Osteoblast (primary cell): ENCODE data around the gene TRMU. TPM values are rescaled to one million over a fixed set of nuclear protein-coding genes. Genes with fewer than 3 reads are reported as not detected.

Experiments
- DNase-seq: peaks from one replicate; pipeline ENCODE4 v3.0.0; 2011; ENCODE audit warnings: low spot score, mixed read lengths; ENCODE audit not compliant: insufficient read length; ENCODE audit errors: missing footprints
- H2AFZ ChIP-seq: 2 replicates; pipeline ENCODE4 v1.6.0; 2011; ENCODE audit warnings: mild to moderate bottlenecking, low read length
- H3K27ac ChIP-seq: 2 replicates; pipeline ENCODE4 v1.5.1; 2011; ENCODE audit warnings: mild to moderate bottlenecking, low read depth, low read length, moderate library complexity
- H3K27me3 ChIP-seq: 2 replicates; pipeline ENCODE4 v1.6.0; 2012; ENCODE audit warnings: mild to moderate bottlenecking, control low read depth, inconsistent platforms, low read length, moderate library complexity; ENCODE audit not compliant: insufficient read depth
- H3K36me3 ChIP-seq: 2 replicates; pipeline ENCODE4 v1.5.1; 2011; ENCODE audit warnings: mild to moderate bottlenecking, low read length, control low read depth, moderate library complexity; ENCODE audit not compliant: insufficient read depth
- H3K4me1 ChIP-seq: 2 replicates; pipeline ENCODE4 v1.5.1; 2011; ENCODE audit warnings: mild to moderate bottlenecking, low read length, control low read depth, moderate library complexity; ENCODE audit not compliant: insufficient read depth
- H3K4me2 ChIP-seq: 2 replicates; pipeline ENCODE4 v1.6.0; 2011; ENCODE audit warnings: mild to moderate bottlenecking, low read length; ENCODE audit not compliant: insufficient read depth
- H3K4me3 ChIP-seq: fragments of 200-600 bp; sonication (generic); 3 replicates; pipeline ENCODE4 v1.5.1; 2012; ENCODE audit warnings: mild to moderate bottlenecking, low read length, inconsistent platforms; ENCODE audit not compliant: insufficient read depth
- H3K79me2 ChIP-seq: 2 replicates; pipeline ENCODE4 v1.6.0; 2012; ENCODE audit warnings: mild to moderate bottlenecking, low read length, control low read depth, inconsistent platforms; ENCODE audit not compliant: insufficient read depth
- H3K9me3 ChIP-seq: 2 replicates; pipeline ENCODE4 v1.5.1; 2011; ENCODE audit warnings: low read depth, low read length, control low read depth
- H4K20me1 ChIP-seq: 2 replicates; pipeline ENCODE4 v1.6.0; 2012; ENCODE audit warnings: mild to moderate bottlenecking, low read length, control low read depth; ENCODE audit not compliant: insufficient read depth
- total RNA-seq: library from RNA; depleted of rRNA; stranded (reverse); fragments of >200 nt; gene quantifications from 2 replicates; pipeline ENCODE4 v1.2.3, GENCODE V29; 2012
- TF ChIP-seq, protein P1 (sequence below): IDR thresholded peaks from 2 replicates; pipeline ENCODE4 v1.5.1; 2011; ENCODE audit warnings: mild to moderate bottlenecking, low read depth, low read length, moderate library complexity; ENCODE audit errors: extremely low read depth

Gene TRMU
- total RNA-seq, 1 donor: 22.1 TPM

DNA sequence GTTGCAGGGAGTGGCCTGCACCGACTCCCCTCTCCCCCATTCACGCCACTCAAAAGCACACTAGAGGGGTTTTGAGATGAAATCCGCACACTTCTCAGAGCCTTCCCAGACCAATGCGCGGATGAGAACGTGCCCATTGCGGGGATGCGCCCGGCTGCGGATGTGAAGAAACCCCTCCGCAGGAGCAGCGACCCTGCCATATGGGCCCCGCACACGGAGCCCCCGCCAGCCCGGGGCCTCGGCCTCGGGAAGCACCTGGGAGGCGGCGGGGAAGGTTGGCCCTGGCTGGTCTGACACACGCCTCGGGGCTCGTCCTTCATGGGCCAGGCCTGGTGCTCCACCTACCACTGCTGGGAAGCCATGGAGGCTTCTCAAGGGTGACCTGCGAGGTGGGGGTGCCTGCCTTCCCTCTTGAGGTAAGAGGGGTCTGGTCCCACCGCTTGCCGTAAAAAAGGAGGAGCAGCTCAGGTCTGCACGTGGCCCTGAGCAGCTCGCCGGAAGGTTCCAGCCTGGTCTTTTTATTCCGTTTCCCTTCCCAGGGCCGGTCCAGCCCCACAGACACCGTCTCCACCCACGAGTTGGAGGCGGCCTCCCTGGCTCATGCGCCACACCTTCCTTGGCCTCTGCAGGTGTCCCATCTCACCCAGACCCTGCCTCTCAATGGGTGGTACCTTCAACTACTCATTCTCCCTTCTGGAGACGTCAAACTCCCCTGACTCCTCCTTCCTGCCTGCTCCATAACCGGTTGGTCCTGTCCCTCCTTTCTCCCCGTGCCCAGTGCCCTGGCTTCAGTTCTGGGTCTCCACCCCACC, 39.4 kb downstream of the TRMU start:
- DNase-seq: no peak
- Histone ChIP-seq H3K79me2 (no peaks in the 10 kb centered on the region), H3K27ac (no peak overlapping the region), H3K27me3 (peaks cover 10% of the 10 kb centered on the region), H3K9me3 (no peaks in the 10 kb centered on the region), H2AFZ (no peak overlapping the region), H3K4me3 (no peak overlapping the region), H3K4me1 (no peaks in the 10 kb centered on the region), H3K4me2 (no peak overlapping the region), H3K36me3 (no peaks in the 10 kb centered on the region), H4K20me1 (no peaks in the 10 kb centered on the region)
- TF ChIP-seq, protein P1, sequence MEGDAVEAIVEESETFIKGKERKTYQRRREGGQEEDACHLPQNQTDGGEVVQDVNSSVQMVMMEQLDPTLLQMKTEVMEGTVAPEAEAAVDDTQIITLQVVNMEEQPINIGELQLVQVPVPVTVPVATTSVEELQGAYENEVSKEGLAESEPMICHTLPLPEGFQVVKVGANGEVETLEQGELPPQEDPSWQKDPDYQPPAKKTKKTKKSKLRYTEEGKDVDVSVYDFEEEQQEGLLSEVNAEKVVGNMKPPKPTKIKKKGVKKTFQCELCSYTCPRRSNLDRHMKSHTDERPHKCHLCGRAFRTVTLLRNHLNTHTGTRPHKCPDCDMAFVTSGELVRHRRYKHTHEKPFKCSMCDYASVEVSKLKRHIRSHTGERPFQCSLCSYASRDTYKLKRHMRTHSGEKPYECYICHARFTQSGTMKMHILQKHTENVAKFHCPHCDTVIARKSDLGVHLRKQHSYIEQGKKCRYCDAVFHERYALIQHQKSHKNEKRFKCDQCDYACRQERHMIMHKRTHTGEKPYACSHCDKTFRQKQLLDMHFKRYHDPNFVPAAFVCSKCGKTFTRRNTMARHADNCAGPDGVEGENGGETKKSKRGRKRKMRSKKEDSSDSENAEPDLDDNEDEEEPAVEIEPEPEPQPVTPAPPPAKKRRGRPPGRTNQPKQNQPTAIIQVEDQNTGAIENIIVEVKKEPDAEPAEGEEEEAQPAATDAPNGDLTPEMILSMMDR: no peak

DNA sequence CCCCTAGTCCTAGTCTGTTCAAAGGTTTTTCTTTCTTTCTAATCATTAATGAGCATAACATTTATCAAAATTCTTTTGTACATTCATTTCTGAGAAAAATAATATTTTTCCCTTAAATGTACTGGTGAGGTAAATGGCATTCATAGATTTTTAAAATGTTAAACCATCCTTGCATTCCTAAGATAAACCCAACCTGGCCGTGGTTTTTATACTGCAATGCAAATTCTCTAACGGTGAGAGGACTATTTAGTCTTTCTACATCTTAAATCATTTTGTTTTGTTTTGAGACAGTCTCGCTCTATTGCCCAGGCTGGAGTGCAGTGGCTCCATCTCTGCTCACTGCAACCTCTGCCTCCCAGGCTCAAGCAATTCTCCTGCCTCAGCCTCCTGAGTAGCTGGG, 40.6 kb downstream of the TRMU start:
- Histone ChIP-seq H3K4me2 (no peak overlapping the region), H3K27me3 (peaks cover 10% of the 10 kb centered on the region), H3K79me2 (no peaks in the 10 kb centered on the region), H2AFZ (no peak overlapping the region), H3K27ac (no peak overlapping the region), H3K9me3 (no peaks in the 10 kb centered on the region), H4K20me1 (no peaks in the 10 kb centered on the region), H3K4me3 (no peak overlapping the region), H3K36me3 (no peaks in the 10 kb centered on the region), H3K4me1 (no peaks in the 10 kb centered on the region)
- DNase-seq: no peak
- TF ChIP-seq, protein P1: no peak

DNA sequence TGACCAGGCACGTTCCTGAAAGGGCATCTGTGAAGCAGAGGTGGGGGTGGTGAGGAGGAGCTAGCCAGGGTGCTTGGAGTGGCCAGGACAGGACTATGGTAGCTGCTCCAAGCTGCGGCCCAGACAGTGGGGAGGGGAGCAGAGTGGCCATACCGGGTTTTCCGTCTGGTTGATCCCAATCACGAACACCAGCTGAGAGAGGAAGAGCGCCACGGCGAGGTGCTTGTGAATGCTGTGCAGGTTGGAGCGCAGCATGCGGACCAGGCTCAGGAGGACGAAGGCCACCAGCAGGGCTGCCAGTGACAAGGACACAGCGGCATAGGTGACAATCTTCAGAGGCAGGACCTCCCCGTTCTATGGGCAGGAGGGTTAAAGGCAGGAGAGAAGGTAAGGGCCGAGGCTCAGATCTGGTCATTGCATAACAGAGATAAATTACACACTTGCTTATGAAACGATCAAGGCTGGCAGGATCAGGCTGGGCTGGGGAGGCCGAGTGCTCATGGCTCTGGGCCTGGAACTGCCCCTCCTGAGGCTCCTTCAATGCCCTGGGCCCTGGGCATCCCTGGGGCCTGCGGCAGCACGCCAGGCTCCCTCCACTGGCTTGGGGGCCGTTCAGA, 41.5 kb downstream of the TRMU start:
- H3K4me1 ChIP-seq: no peaks in the 10 kb centered on the region
- no peak overlapping the region for H3K4me3 ChIP-seq
- no peak for DNase-seq
- H3K4me2 ChIP-seq: no peak overlapping the region
- no peaks in the 10 kb centered on the region for H3K9me3 ChIP-seq
- H3K79me2 ChIP-seq: no peaks in the 10 kb centered on the region
- H4K20me1 ChIP-seq: no peaks in the 10 kb centered on the region
- H3K36me3 ChIP-seq: no peaks in the 10 kb centered on the region
- no peak overlapping the region for H2AFZ ChIP-seq
- H3K27me3 ChIP-seq: peaks cover 10% of the 10 kb centered on the region
- no peak overlapping the region for H3K27ac ChIP-seq
- TF ChIP-seq, protein P1: no peak

DNA sequence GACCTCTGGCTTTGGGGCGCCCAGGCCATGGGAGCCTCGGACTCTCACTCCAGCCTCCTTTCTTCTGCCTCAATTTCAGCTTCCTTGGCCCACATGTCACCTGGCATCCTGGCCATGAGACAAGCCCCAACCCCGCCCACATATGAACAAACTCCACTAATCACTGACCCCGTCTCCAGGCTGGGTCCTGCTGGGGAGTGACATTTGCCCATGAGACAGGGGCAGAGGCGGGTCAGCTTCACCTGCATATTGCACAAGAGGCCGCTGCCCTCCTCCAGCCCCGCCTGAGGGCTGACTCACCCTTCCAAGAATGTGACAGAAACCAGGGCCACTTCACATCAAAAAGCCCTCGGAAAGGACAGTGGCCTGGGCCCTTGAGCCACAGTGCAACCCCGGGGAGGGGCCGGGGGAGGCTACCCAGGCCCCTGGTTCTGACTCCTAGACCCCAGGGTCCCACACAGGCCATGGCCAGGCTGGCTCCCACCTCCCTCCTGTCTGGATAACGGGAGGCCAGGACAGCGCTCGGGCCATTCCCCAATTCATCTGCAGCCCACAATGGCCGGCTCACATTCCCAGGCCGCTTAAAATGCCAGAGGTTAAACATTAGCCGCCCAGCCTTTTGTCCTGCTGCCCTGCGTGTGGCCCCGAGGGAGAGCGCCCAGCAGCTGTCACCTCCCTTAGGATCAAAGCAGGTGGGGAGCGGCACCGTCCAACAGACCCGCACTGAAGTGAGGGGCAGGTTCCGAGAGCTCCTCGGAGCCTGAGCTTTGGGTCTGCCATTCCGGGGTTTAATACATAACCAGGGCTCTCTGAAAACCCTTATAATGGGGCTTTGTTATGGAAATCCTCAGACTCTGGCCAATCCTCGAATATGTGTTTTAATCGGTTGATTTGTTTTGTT, 42.3 kb downstream of the TRMU start:
- H3K9me3 ChIP-seq: no peaks in the 10 kb centered on the region
- H4K20me1 ChIP-seq: no peaks in the 10 kb centered on the region
- H3K36me3 ChIP-seq: no peaks in the 10 kb centered on the region
- no peak for DNase-seq
- no peak overlapping the region for H3K27ac ChIP-seq
- no peaks in the 10 kb centered on the region for H3K4me1 ChIP-seq
- H3K4me2 ChIP-seq: no peak overlapping the region
- H3K4me3 ChIP-seq: no peak overlapping the region
- H3K79me2 ChIP-seq: no peaks in the 10 kb centered on the region
- H2AFZ ChIP-seq: no peak overlapping the region
- H3K27me3 ChIP-seq: peaks cover 10% of the 10 kb centered on the region
- TF ChIP-seq, protein P1: no peak
